Adrenal gland (tissue), 5 donors: ENCODE results near the gene DGKG.

Experiments
- POLR2A ChIP-seq, 2 donors: fragments of 450-650 bp; IDR thresholded peaks; one replicate each; pipeline ENCODE4 v1.6.1; 2017; ENCODE audit warnings: antibody characterized with exemption in 2 of 2, mild to moderate bottlenecking in 2 of 2, moderate library complexity in 1 of 2
- TF ChIP-seq, protein P1 (sequence below), 6 experiments: fragments of 450-650 bp in 4 of 6; fragments of 200-600 bp in 2 of 6; sonication (generic) in 1 of 6; IDR thresholded peaks; 1 replicate in 5 of 6; 2 replicates in 1 of 6; pipeline versions ENCODE4 v1.5.1 to v1.8.0; 2016 to 2021; ENCODE audit warnings: antibody characterized with exemption in 6 of 6, mild to moderate bottlenecking in 2 of 6, moderate library complexity in 1 of 6
- donor health status: DM: no; HTN: no; CAD: no.

DNA sequence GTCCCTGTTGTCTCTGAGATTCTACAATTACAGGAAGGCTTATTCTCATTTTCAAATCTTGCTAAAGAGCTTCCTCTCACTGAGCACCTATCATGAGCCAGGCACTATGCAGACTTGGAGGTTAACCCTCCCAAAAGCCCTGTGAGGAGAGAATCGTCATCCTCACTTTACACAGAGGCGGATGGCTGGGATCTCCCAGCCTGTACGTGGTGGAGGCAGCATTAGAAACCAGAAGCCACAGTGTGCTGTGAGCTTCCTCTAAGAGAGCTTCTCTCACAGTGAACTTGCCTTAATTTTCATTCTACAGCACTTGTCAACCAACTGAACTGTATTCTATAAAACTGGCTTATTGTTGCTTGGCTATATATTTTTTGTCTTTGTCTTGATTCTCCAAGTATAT, 6.1 kb upstream of the DGKG start:
- TF ChIP-seq POLR2A (IDR thresholded peaks at IDR 0.05) = no peak
- TF ChIP-seq, protein P1, sequence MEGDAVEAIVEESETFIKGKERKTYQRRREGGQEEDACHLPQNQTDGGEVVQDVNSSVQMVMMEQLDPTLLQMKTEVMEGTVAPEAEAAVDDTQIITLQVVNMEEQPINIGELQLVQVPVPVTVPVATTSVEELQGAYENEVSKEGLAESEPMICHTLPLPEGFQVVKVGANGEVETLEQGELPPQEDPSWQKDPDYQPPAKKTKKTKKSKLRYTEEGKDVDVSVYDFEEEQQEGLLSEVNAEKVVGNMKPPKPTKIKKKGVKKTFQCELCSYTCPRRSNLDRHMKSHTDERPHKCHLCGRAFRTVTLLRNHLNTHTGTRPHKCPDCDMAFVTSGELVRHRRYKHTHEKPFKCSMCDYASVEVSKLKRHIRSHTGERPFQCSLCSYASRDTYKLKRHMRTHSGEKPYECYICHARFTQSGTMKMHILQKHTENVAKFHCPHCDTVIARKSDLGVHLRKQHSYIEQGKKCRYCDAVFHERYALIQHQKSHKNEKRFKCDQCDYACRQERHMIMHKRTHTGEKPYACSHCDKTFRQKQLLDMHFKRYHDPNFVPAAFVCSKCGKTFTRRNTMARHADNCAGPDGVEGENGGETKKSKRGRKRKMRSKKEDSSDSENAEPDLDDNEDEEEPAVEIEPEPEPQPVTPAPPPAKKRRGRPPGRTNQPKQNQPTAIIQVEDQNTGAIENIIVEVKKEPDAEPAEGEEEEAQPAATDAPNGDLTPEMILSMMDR (IDR thresholded peaks at IDR 0.05) = no peak
